Suprapubic skin (tissue), 3 donors: ENCODE data around the gene GARNL3.

Experiments
- EP300 ChIP-seq: sonication (generic); formaldehyde crosslinking; IDR thresholded peaks from one replicate; pipeline ENCODE4 v1.6.1; 2017; ENCODE audit warnings: antibody characterized with exemption
- POLR2A ChIP-seq, 2 donors: fragments of 450-650 bp; IDR thresholded peaks; one replicate each; pipeline ENCODE4 v1.6.1; 2017; ENCODE audit warnings: antibody characterized with exemption in 2 of 2, mild to moderate bottlenecking in 2 of 2, moderate library complexity in 2 of 2
- TF ChIP-seq, protein P1 (sequence below), 2 donors: fragments of 200-600 bp in 1 of 2; fragments of 450-650 bp in 1 of 2; sonication (generic) in 1 of 2; IDR thresholded peaks; one replicate each; pipeline ENCODE4 v1.5.1; 2016 to 2019; ENCODE audit warnings: antibody characterized with exemption in 2 of 2, mild to moderate bottlenecking in 1 of 2, moderate library complexity in 1 of 2

GRCh38 chr9:127437497-127438264 lies 173.1 kb downstream of the GARNL3 start:
- TF ChIP-seq, protein P1, sequence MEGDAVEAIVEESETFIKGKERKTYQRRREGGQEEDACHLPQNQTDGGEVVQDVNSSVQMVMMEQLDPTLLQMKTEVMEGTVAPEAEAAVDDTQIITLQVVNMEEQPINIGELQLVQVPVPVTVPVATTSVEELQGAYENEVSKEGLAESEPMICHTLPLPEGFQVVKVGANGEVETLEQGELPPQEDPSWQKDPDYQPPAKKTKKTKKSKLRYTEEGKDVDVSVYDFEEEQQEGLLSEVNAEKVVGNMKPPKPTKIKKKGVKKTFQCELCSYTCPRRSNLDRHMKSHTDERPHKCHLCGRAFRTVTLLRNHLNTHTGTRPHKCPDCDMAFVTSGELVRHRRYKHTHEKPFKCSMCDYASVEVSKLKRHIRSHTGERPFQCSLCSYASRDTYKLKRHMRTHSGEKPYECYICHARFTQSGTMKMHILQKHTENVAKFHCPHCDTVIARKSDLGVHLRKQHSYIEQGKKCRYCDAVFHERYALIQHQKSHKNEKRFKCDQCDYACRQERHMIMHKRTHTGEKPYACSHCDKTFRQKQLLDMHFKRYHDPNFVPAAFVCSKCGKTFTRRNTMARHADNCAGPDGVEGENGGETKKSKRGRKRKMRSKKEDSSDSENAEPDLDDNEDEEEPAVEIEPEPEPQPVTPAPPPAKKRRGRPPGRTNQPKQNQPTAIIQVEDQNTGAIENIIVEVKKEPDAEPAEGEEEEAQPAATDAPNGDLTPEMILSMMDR (IDR thresholded peaks at IDR 0.05) = no peak
- no peak for TF ChIP-seq EP300
- no peak for TF ChIP-seq POLR2A (IDR thresholded peaks at IDR 0.05)
